A549 (cell line): ENCODE data around the gene ZNF618.

Source experiments
- CTCF ChIP-seq: fragments of >200 bp; sonication (Bioruptor Twin); formaldehyde crosslinking; IDR thresholded peaks from 3 replicates; pipeline ENCODE4 v1.5.1; 2016
- NR3C1 ChIP-seq: fragments of >200 bp; sonication (Bioruptor Twin); formaldehyde crosslinking; IDR thresholded peaks from 3 replicates; pipeline ENCODE4 v1.6.1; 2017
- PHF8 ChIP-seq: fragments of 200-600 bp; sonication (generic); IDR thresholded peaks from 2 replicates; pipeline ENCODE4 v1.6.1; 2016; ENCODE audit warnings: low read depth, mild to moderate bottlenecking, antibody characterized with exemption, moderate library complexity, borderline replicate concordance

GRCh38 chr9:114034661-114035062 lies 158.6 kb downstream of the ZNF618 start:
- TF ChIP-seq PHF8 (no peak), CTCF (no peak), NR3C1 (no peak)
